ENCODE results near the gene SNX14.

GRCh38 chr6:85493389-85493788, 100.3 kb downstream of the SNX14 start:
- TF ChIP-seq CTCF (IDR thresholded peaks at IDR 0.05) (no peak), POLR2A (IDR thresholded peaks at IDR 0.05) (no peak)
